ENCODE results near the gene TRNAU1AP. TPM values are rescaled to one million over a fixed set of nuclear protein-coding genes. Genes with fewer than 3 reads are reported as not detected.

TRNAU1AP gene
- total RNA-seq (29.8 TPM), polyA plus RNA-seq (10 to 100 TPM; 28.9 to 48.2 (median 39.4) TPM)

DNA sequence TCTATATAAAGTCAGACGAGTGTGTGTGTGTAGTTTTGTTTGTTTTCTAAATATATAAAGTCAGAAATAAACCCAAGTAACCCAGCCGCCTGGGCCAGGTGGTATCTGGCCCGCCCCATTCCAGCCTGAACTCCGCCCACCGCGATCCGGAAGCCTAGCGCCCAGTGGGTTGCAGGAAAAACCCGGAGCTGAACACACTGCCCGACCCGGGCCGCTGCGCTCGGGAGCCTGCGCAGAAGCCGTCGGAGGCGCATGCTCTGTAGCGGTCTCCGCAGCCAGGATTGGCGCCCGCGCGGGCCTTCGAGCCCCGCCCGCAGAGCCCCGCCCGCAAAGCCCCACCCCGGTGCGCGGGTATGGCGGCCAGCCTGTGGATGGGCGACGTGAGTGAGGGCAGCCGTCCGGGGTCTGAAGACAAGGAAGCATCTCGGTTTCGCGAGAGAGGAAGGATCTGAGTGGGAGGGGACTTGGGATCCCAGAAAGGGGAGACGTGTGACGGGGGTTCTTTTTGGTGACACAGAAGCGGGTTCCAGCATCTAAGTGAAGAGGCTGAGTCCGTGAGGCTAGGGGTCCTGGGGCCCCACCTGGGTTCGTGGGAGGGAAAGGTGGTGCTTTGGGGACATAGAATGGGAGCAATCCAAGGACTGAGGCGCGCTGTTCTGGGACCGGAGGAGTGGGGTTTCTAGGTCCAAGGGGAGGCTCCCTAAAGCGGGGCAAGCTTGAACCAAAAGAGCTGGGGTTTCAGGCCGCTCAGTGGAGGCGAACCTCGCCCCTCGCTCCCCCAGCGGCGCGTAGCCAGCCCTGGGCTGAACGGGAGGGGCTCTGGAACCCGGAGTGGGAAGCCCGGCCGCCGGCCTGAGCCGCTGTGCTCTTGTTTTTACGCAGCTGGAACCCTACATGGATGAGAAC lies at the start of gene TRNAU1AP:
TRNAU1AP (plus strand) TSS at position 328 of the 906 bp plus-strand sequence; CDS start at position 354, 26 bp downstream.
- ATAC-seq (ENCODE audit: low read depth in 2 of 2) (peak; percentile 94 to 98), DNase-seq (peak; percentile 94 to 98 (median 98))
- Mint-ChIP-seq H3K4me3 (peak within 1 kb of the TSS; percentile 95 to 99 (median 97)), H3K9me3 (no peaks in the 10 kb centered on the region), H3K27me3 (no peaks in the 10 kb centered on the region), H3K4me1 (peaks cover 4 to 34% (median 18%) of the 10 kb centered on the region in 4 donors), H3K36me3 (peaks cover 4% of the 10 kb centered on the region), H3K27ac (peak within 1 kb of the TSS; percentile 96 to 99 (median 98))
- Histone ChIP-seq H3K36me3 (ENCODE audit: control insufficient read depth, insufficient read depth, low read length) (peaks cover 13% of the 10 kb centered on the region), H3K4me3 (ENCODE audit: low read depth, low read length) (peak within 1 kb of the TSS; percentile 91), H3K4me1 (ENCODE audit: control insufficient read depth, insufficient read depth, low read length, poor library complexity, severe bottlenecking) (peaks cover 12% of the 10 kb centered on the region), H3K27me3 (ENCODE audit: control insufficient read depth, insufficient read depth, low read length) (no peaks in the 10 kb centered on the region), H3K27ac (ENCODE audit: insufficient read depth, low read length, poor library complexity, severe bottlenecking) (peak within 1 kb of the TSS; percentile 79), H3K9me3 (ENCODE audit: control insufficient read depth in 2 of 2, low read length in 2 of 2) (no peaks in the 10 kb centered on the region)

- DNase-seq, result no peak
- Mint-ChIP-seq H3K4me3 (peak overlapping the region in 2 of 4 donors; percentile 65 to 74), H3K9me3 (peaks cover 0 to 1% (median 0%) of the 10 kb centered on the region in 7 donors), H3K4me1 (peaks cover 5 to 22% (median 9%) of the 10 kb centered on the region in 4 donors), H3K36me3 (no peaks in the 10 kb centered on the region), H3K27me3 (peaks cover 5% of the 10 kb centered on the region), H3K27ac (no peak overlapping the region)
- Histone ChIP-seq H3K27ac (ENCODE audit: insufficient read depth, low read length, poor library complexity, severe bottlenecking) (no peak overlapping the region), H3K36me3 (ENCODE audit: control insufficient read depth, insufficient read depth, low read length) (peaks cover 2% of the 10 kb centered on the region), H3K9me3 (ENCODE audit: control insufficient read depth in 2 of 2, low read length in 2 of 2) (no peaks in the 10 kb centered on the region), H3K4me3 (ENCODE audit: low read depth, low read length) (no peak overlapping the region), H3K4me1 (ENCODE audit: control insufficient read depth, insufficient read depth, low read length, poor library complexity, severe bottlenecking) (peaks cover 19% of the 10 kb centered on the region), H3K27me3 (ENCODE audit: control insufficient read depth, insufficient read depth, low read length) (no peaks in the 10 kb centered on the region)
- no peak for ATAC-seq (ENCODE audit: low read depth in 2 of 2)
Measured at GRCh38 chr1:28503117-28503516, 49.8 kb upstream of the TRNAU1AP start.

- peaks cover 44% of the 10 kb centered on the region for H3K4me1 ChIP-seq (ENCODE audit: control insufficient read depth, insufficient read depth, low read length, poor library complexity, severe bottlenecking)
- H3K9me3 ChIP-seq (ENCODE audit: control insufficient read depth in 2 of 2, low read length in 2 of 2), result no peaks in the 10 kb centered on the region
- Mint-ChIP-seq H3K27me3 (peaks cover 5% of the 10 kb centered on the region), H3K4me3 (peak within 1 kb of the TSS; percentile 94 to 99 (median 96)), H3K4me1 (peaks cover 19 to 47% (median 30%) of the 10 kb centered on the region in 4 donors), H3K36me3 (peaks cover 21% of the 10 kb centered on the region), H3K9me3 (peaks cover 0 to 1% (median 0%) of the 10 kb centered on the region in 7 donors), H3K27ac (peak within 1 kb of the TSS; percentile 98)
- no peaks in the 10 kb centered on the region for H3K27me3 ChIP-seq (ENCODE audit: control insufficient read depth, insufficient read depth, low read length)
- H3K4me3 ChIP-seq (ENCODE audit: low read depth, low read length), result peak within 1 kb of the TSS; percentile 91
- peak within 1 kb of the TSS; percentile 90 for H3K27ac ChIP-seq (ENCODE audit: insufficient read depth, low read length, poor library complexity, severe bottlenecking)
- H3K36me3 ChIP-seq (ENCODE audit: control insufficient read depth, insufficient read depth, low read length), result peaks cover 25% of the 10 kb centered on the region
- DNase-seq, result peak; percentile 93 to 99 (median 97)
- ATAC-seq (ENCODE audit: low read depth in 2 of 2), result peak; percentile 91 to 93
Measured at GRCh38 chr1:28505406-28506187, 47.3 kb upstream of the TRNAU1AP start, which contains the start of gene RCC1. Gene RCC1, plus strand, starts transcription at chr1:28506043. Its CDS starts 23,824 bp downstream, at chr1:28529867.

DNA sequence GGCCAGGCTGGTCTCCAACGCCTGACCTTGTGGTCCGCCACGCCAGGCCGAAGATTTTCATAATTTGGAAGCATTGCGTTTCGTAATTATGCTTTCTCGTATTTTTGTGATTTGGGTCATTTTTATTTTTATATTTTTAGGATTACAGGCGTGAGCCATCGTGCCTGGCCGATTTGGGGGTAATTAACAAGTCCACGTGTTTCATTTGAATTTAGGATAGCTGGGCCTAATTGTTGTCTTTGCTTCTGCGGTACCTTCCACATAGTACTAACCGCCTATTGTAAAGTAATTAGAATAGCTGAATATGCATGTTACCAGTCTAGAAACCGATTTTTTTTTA lies 46.0 kb upstream of the TRNAU1AP start:
- Histone ChIP-seq H3K27me3 (ENCODE audit: control insufficient read depth, insufficient read depth, low read length) (no peaks in the 10 kb centered on the region), H3K4me3 (ENCODE audit: low read depth, low read length) (peak overlapping the region; percentile 91), H3K36me3 (ENCODE audit: control insufficient read depth, insufficient read depth, low read length) (peaks cover 32% of the 10 kb centered on the region), H3K9me3 (ENCODE audit: control insufficient read depth in 2 of 2, low read length in 2 of 2) (no peaks in the 10 kb centered on the region), H3K4me1 (ENCODE audit: control insufficient read depth, insufficient read depth, low read length, poor library complexity, severe bottlenecking) (peaks cover 57% of the 10 kb centered on the region), H3K27ac (ENCODE audit: insufficient read depth, low read length, poor library complexity, severe bottlenecking) (peak overlapping the region; percentile 90)
- ATAC-seq (ENCODE audit: low read depth in 2 of 2), result no peak
- DNase-seq, result no peak
- Mint-ChIP-seq H3K36me3 (peaks cover 28% of the 10 kb centered on the region), H3K4me1 (peaks cover 23 to 58% (median 37%) of the 10 kb centered on the region in 4 donors), H3K27ac (peak overlapping the region; percentile 98), H3K9me3 (peaks cover 0 to 1% (median 0%) of the 10 kb centered on the region in 7 donors), H3K4me3 (peak overlapping the region; percentile 94 to 99 (median 96)), H3K27me3 (peaks cover 5% of the 10 kb centered on the region)

- H3K4me1 Mint-ChIP-seq, result peaks cover 26 to 62% (median 40%) of the 10 kb centered on the region in 4 donors
- ATAC-seq (ENCODE audit: low read depth in 2 of 2) (no peak), DNase-seq (no peak)
- Histone ChIP-seq H3K27ac (ENCODE audit: insufficient read depth, low read length, poor library complexity, severe bottlenecking) (peak overlapping the region; percentile 90), H3K27me3 (ENCODE audit: control insufficient read depth, insufficient read depth, low read length) (no peaks in the 10 kb centered on the region), H3K4me1 (ENCODE audit: control insufficient read depth, insufficient read depth, low read length, poor library complexity, severe bottlenecking) (peaks cover 61% of the 10 kb centered on the region), H3K4me3 (ENCODE audit: low read depth, low read length) (peak overlapping the region; percentile 91), H3K36me3 (ENCODE audit: control insufficient read depth, insufficient read depth, low read length) (peaks cover 35% of the 10 kb centered on the region), H3K9me3 (ENCODE audit: control insufficient read depth in 2 of 2, low read length in 2 of 2) (no peaks in the 10 kb centered on the region)
- peaks cover 30% of the 10 kb centered on the region for H3K36me3 Mint-ChIP-seq
- H3K27ac Mint-ChIP-seq, result peak overlapping the region; percentile 98
- H3K27me3 Mint-ChIP-seq, result peaks cover 5% of the 10 kb centered on the region
- H3K4me3 Mint-ChIP-seq, result peak overlapping the region; percentile 94 to 99 (median 96)
- H3K9me3 Mint-ChIP-seq, result peaks cover 0 to 1% (median 0%) of the 10 kb centered on the region in 7 donors
Measured at GRCh38 chr1:28507247-28507645, 45.6 kb upstream of the TRNAU1AP start.

GRCh38 chr1:28507646-28508434 lies 45.0 kb upstream of the TRNAU1AP start:
- ATAC-seq (ENCODE audit: low read depth in 2 of 2) (no peak), DNase-seq (no peak)
- Mint-ChIP-seq H3K36me3 (peaks cover 36% of the 10 kb centered on the region), H3K27ac (peak overlapping the region; percentile 98), H3K4me3 (peak overlapping the region; percentile 94 to 99 (median 96)), H3K9me3 (peaks cover 0 to 1% (median 0%) of the 10 kb centered on the region in 7 donors), H3K27me3 (peaks cover 5% of the 10 kb centered on the region), H3K4me1 (peaks cover 32 to 68% (median 45%) of the 10 kb centered on the region in 4 donors)
- Histone ChIP-seq H3K4me1 (ENCODE audit: control insufficient read depth, insufficient read depth, low read length, poor library complexity, severe bottlenecking) (peaks cover 64% of the 10 kb centered on the region), H3K27ac (ENCODE audit: insufficient read depth, low read length, poor library complexity, severe bottlenecking) (peak overlapping the region; percentile 62), H3K27me3 (ENCODE audit: control insufficient read depth, insufficient read depth, low read length) (no peaks in the 10 kb centered on the region), H3K9me3 (ENCODE audit: control insufficient read depth in 2 of 2, low read length in 2 of 2) (no peaks in the 10 kb centered on the region), H3K36me3 (ENCODE audit: control insufficient read depth, insufficient read depth, low read length) (peaks cover 37% of the 10 kb centered on the region), H3K4me3 (ENCODE audit: low read depth, low read length) (peak overlapping the region; percentile 91)

DNA sequence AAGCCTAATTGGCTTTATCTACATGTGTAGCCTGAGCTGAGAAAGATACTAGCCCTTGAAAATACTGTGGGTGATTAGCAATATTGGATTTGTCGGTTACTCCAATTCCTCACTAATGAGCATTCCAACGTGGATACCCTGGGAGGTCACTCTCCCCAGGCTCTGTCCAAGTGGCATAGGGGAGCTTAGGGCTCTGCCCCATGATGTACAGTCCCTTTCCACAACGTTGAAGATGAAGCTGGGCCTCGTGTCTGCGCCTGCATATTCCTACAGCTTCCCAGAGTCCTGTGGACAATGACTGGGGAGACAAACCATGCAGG lies 44.5 kb upstream of the TRNAU1AP start:
- Histone ChIP-seq H3K27ac (ENCODE audit: insufficient read depth, low read length, poor library complexity, severe bottlenecking) (peak overlapping the region; percentile 62), H3K9me3 (ENCODE audit: control insufficient read depth in 2 of 2, low read length in 2 of 2) (no peaks in the 10 kb centered on the region), H3K4me3 (ENCODE audit: low read depth, low read length) (peak overlapping the region; percentile 91), H3K27me3 (ENCODE audit: control insufficient read depth, insufficient read depth, low read length) (no peaks in the 10 kb centered on the region), H3K36me3 (ENCODE audit: control insufficient read depth, insufficient read depth, low read length) (peaks cover 43% of the 10 kb centered on the region), H3K4me1 (ENCODE audit: control insufficient read depth, insufficient read depth, low read length, poor library complexity, severe bottlenecking) (peaks cover 64% of the 10 kb centered on the region)
- H3K27me3 Mint-ChIP-seq, result peaks cover 5% of the 10 kb centered on the region
- H3K9me3 Mint-ChIP-seq, result peaks cover 0 to 1% (median 0%) of the 10 kb centered on the region in 7 donors
- H3K4me1 Mint-ChIP-seq, result peaks cover 32 to 71% (median 45%) of the 10 kb centered on the region in 4 donors
- peak overlapping the region; percentile 89 to 98 (median 95) for H3K27ac Mint-ChIP-seq
- DNase-seq (no peak), ATAC-seq (ENCODE audit: low read depth in 2 of 2) (no peak)
- H3K4me3 Mint-ChIP-seq, result peak overlapping the region; percentile 94 to 99 (median 96)
- peaks cover 36% of the 10 kb centered on the region for H3K36me3 Mint-ChIP-seq

Data from CD4-positive, CD25-positive, alpha-beta regulatory T cell (primary cell).